Fibroblast of mammary gland (primary cell): ENCODE results near the gene SKIC8.

ENCODE experiments used
- DNase-seq: peaks from one replicate; pipeline ENCODE4 v3.0.0-alpha.2; 2010; ENCODE audit warnings: low read depth
- H3K4me3 ChIP-seq: 2 replicates; pipeline ENCODE4 v1.5.1; 2011; ENCODE audit warnings: low read depth, mild to moderate bottlenecking, low read length, moderate library complexity; ENCODE audit not compliant: control insufficient read depth
- TF ChIP-seq, protein P1 (sequence below): conservative IDR thresholded peaks from 2 replicates; pipeline ENCODE4 v1.5.1; 2011; ENCODE audit warnings: low read depth, low read length, inconsistent platforms; ENCODE audit not compliant: control insufficient read depth, insufficient read depth

SKIC8 gene

DNA sequence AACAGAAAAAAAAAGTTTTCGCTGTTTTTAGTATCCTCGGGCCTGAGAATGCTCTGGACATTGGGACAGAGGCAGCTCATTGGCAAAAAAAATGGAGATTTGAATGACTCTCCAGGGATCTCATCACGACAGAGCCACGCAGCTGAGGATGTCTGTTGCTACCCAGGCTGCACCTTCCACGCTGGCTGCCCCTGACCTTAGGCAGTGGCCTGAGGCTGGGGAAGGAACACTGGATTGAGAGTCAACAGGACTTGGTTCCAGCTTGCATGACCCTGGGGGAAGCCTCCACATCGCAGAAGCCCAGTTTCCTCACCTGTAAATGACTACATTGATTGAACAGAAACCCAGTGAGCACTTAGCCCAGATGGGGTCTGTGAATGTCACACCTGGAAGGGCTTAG lies 56.4 kb downstream of the SKIC8 start:
- no peak for DNase-seq
- no peak overlapping the region for H3K4me3 ChIP-seq
- TF ChIP-seq, protein P1, sequence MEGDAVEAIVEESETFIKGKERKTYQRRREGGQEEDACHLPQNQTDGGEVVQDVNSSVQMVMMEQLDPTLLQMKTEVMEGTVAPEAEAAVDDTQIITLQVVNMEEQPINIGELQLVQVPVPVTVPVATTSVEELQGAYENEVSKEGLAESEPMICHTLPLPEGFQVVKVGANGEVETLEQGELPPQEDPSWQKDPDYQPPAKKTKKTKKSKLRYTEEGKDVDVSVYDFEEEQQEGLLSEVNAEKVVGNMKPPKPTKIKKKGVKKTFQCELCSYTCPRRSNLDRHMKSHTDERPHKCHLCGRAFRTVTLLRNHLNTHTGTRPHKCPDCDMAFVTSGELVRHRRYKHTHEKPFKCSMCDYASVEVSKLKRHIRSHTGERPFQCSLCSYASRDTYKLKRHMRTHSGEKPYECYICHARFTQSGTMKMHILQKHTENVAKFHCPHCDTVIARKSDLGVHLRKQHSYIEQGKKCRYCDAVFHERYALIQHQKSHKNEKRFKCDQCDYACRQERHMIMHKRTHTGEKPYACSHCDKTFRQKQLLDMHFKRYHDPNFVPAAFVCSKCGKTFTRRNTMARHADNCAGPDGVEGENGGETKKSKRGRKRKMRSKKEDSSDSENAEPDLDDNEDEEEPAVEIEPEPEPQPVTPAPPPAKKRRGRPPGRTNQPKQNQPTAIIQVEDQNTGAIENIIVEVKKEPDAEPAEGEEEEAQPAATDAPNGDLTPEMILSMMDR = no peak

DNA sequence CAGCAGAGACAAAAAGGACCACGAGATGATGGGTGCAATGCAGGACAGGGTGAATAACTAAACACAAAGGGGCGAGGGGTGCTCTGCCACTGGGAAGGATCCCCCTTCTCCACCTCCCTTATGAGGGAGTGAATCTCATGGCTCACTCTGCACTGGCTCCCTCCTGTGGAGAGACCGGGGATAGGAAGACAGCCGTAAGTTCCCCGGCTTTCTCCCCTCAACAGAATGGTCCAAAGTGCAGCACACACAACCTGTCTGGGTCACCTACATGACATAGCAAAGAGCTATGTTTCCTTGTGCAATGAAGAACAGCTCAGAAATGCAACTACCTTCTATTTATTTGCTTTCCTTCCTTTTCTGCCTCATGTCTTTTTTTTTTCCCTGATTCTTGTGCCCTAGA lies 57.3 kb downstream of the SKIC8 start:
- TF ChIP-seq, protein P1 = peak; percentile 52
- no peak overlapping the region for H3K4me3 ChIP-seq
- peak; percentile 7 for DNase-seq

DNA sequence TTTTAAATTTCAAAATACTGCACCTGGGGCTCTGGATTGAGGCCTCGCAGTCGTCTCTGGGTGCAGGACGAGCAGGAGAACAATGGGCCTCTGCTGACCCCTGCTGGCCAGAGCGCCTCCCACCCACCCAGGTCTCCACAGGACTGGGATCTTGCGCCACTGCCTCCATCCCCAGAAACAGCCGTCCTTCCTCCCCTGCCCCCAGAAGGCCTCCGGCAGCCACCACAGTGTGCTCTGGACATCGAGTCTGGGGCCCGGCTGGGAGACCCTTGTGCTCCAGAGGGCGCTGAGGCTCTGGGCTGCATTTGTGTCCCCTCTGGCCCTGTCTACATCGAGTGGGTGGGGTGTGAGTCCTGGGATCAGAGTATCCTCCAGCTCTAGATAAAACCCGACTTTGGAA lies 58.4 kb downstream of the SKIC8 start:
- TF ChIP-seq, protein P1 = peak; percentile 76
- H3K4me3 ChIP-seq = no peak overlapping the region
- DNase-seq = peak; percentile 65

DNA sequence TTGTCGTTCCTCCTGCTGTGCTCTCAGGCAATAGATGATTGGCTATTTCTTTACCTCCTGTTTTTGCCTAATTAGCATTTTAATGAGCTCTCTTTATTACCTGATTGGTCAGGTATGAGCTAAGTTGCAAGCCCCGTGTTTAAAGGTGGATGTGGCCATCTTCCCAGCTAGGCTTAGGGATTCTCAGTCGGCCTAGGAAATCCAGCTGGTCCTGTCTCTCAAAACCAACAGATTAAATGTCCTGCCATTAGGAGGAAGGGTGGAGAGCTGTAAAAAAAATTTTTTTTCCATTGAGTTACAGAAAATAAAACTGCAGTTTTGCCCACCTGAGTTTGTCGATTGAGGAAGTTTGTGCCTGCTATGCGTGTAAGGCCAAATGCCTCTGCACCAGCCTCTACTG lies 59.6 kb downstream of the SKIC8 start:
- no peak overlapping the region for H3K4me3 ChIP-seq
- TF ChIP-seq, protein P1 = no peak
- DNase-seq = no peak

DNA sequence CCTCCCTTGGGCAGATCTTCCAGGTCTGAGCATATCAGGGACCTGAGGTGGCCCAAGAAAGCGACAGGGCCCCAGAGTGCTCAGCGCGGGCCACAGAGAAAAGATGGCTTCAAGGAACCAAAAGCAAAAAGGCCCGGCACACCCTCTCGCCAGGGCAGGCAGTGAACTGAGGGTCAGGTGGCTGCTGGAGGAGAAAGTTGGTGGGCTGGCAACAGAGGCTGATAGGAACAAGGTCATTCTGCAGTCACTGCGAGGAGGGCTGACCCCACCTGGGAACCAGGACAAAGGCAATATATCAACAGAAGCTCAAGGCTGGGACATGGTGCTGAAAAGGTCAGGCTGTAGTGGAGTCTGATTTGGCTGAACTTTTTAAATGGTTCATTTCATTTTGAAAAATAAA lies 62.3 kb downstream of the SKIC8 start:
- no peak overlapping the region for H3K4me3 ChIP-seq
- no peak for DNase-seq
- TF ChIP-seq, protein P1 = no peak

DNA sequence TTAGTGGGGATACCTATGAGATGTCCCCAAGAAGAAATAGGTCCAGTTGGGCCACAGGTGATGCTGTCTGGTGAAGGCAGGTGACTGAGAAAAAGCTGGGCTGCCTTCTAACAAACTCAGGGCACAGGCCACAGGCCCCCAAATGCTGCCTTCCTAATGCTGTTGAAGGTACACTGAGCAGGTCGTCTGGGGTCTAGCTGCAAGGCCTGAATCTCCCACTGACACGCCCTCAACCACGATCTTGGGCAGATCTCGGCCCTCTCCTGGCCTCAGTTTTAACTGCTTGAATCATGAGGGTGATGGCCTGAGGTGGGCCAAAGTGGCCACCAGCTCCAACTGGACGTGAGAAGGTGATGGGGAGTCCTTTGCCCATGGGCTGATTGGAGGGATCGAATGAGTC lies 62.9 kb downstream of the SKIC8 start:
- TF ChIP-seq, protein P1 = no peak
- no peak for DNase-seq
- no peak overlapping the region for H3K4me3 ChIP-seq

DNA sequence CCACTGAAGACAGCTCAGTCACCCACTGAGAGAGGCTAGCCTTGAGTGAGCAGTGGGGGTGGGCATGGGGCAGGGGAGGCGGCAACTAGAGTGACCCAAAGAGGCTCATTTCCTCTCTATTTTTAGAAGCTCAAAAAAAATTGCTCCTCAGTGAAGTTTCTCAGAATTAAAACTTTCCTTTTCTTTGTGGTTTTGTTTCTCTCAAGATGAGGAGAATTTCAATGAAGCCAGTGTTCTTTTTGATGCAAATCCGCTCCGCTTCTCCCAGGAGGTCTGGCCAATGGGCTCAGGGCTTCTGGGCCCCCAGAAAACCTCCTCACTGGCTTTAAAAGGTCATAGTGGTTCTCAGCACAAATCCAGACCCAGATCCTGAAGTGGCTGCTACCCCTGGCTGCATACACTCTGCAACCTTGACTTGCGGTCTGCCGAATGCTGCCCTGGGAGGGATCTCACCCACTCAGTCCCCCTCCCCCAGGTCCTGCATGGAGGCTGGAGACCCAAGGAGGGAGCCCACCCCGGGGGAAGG lies 64.8 kb downstream of the SKIC8 start, which contains the start of gene ACSBG1:
ACSBG1 (minus strand) TSS at position 51 of the 526 bp plus-strand sequence. CDS start 64 bp downstream, outside the sequence.
- H3K4me3 ChIP-seq = no peak within 1 kb of the TSS
- no peak for DNase-seq
- TF ChIP-seq, protein P1 = no peak
